Measurements from ENCODE around the gene EPHB1. TPM values are rescaled to one million over a fixed set of nuclear protein-coding genes. Genes with fewer than 3 reads are reported as not detected.

EPHB1 gene
- total RNA-seq, 1 donor from 2014 or later: 16.3 TPM

- no peak for DNase-seq
- H3K27me3 Mint-ChIP-seq (ENCODE audit: unreplicated experiment): peaks cover 2% of the 10 kb centered on the region
- TF ChIP-seq CTCF (IDR thresholded peaks at IDR 0.05; ENCODE audit: partially characterized antibody, unreplicated experiment): no peak
- H3K4me1 Mint-ChIP-seq (ENCODE audit: low read depth, unreplicated experiment): no peaks in the 10 kb centered on the region
- no peaks in the 10 kb centered on the region for H3K9me3 Mint-ChIP-seq (ENCODE audit: unreplicated experiment)
- no peaks in the 10 kb centered on the region for H3K36me3 Mint-ChIP-seq (ENCODE audit: unreplicated experiment)
- H3K27ac Mint-ChIP-seq (ENCODE audit: unreplicated experiment): no peak overlapping the region
- H3K4me3 Mint-ChIP-seq (ENCODE audit: unreplicated experiment): no peak overlapping the region
Measured at GRCh38 chr3:134810850-134811249, 15.8 kb downstream of the EPHB1 start.

- no peak for DNase-seq
- no peaks in the 10 kb centered on the region for H3K27me3 Mint-ChIP-seq (ENCODE audit: unreplicated experiment)
- H3K36me3 Mint-ChIP-seq (ENCODE audit: unreplicated experiment): no peaks in the 10 kb centered on the region
- H3K4me1 Mint-ChIP-seq (ENCODE audit: low read depth, unreplicated experiment): no peaks in the 10 kb centered on the region
- TF ChIP-seq CTCF (IDR thresholded peaks at IDR 0.05; ENCODE audit: partially characterized antibody, unreplicated experiment): no peak
- H3K4me3 Mint-ChIP-seq (ENCODE audit: unreplicated experiment): no peak overlapping the region
- no peak overlapping the region for H3K27ac Mint-ChIP-seq (ENCODE audit: unreplicated experiment)
- H3K9me3 Mint-ChIP-seq (ENCODE audit: unreplicated experiment): no peaks in the 10 kb centered on the region
Measured at GRCh38 chr3:134813618-134814017, 18.6 kb downstream of the EPHB1 start.

- no peak overlapping the region for H3K4me3 Mint-ChIP-seq (ENCODE audit: unreplicated experiment)
- no peaks in the 10 kb centered on the region for H3K27me3 Mint-ChIP-seq (ENCODE audit: unreplicated experiment)
- no peaks in the 10 kb centered on the region for H3K36me3 Mint-ChIP-seq (ENCODE audit: unreplicated experiment)
- DNase-seq: no peak
- no peak overlapping the region for H3K27ac Mint-ChIP-seq (ENCODE audit: unreplicated experiment)
- TF ChIP-seq CTCF (IDR thresholded peaks at IDR 0.05; ENCODE audit: partially characterized antibody, unreplicated experiment): no peak
- H3K9me3 Mint-ChIP-seq (ENCODE audit: unreplicated experiment): no peaks in the 10 kb centered on the region
- no peaks in the 10 kb centered on the region for H3K4me1 Mint-ChIP-seq (ENCODE audit: low read depth, unreplicated experiment)
Measured at GRCh38 chr3:134815519-134815918, 20.5 kb downstream of the EPHB1 start.

GRCh38 chr3:134816623-134817022 is 21.6 kb downstream of the EPHB1 start:
- no peaks in the 10 kb centered on the region for H3K9me3 Mint-ChIP-seq (ENCODE audit: unreplicated experiment)
- no peaks in the 10 kb centered on the region for H3K36me3 Mint-ChIP-seq (ENCODE audit: unreplicated experiment)
- DNase-seq: no peak
- no peaks in the 10 kb centered on the region for H3K27me3 Mint-ChIP-seq (ENCODE audit: unreplicated experiment)
- H3K4me1 Mint-ChIP-seq (ENCODE audit: low read depth, unreplicated experiment): no peaks in the 10 kb centered on the region
- H3K4me3 Mint-ChIP-seq (ENCODE audit: unreplicated experiment): no peak overlapping the region
- TF ChIP-seq CTCF (IDR thresholded peaks at IDR 0.05; ENCODE audit: partially characterized antibody, unreplicated experiment): no peak
- H3K27ac Mint-ChIP-seq (ENCODE audit: unreplicated experiment): no peak overlapping the region

GRCh38 chr3:134817297-134817696 is 22.2 kb downstream of the EPHB1 start:
- Mint-ChIP-seq H3K36me3 (ENCODE audit: unreplicated experiment) (no peaks in the 10 kb centered on the region), H3K9me3 (ENCODE audit: unreplicated experiment) (no peaks in the 10 kb centered on the region), H3K27ac (ENCODE audit: unreplicated experiment) (no peak overlapping the region), H3K27me3 (ENCODE audit: unreplicated experiment) (no peaks in the 10 kb centered on the region), H3K4me1 (ENCODE audit: low read depth, unreplicated experiment) (no peaks in the 10 kb centered on the region), H3K4me3 (ENCODE audit: unreplicated experiment) (no peak overlapping the region)
- TF ChIP-seq CTCF (IDR thresholded peaks at IDR 0.05; ENCODE audit: partially characterized antibody, unreplicated experiment): no peak
- no peak for DNase-seq

All from glutamatergic neuron (in vitro differentiated cells).